Upper lobe of left lung (tissue), 4 donors: ENCODE results near the gene PLEKHG2.

Experiments used
- CTCF ChIP-seq, 6 experiments: fragments of 450-650 bp in 4 of 6; fragments of 200-600 bp in 2 of 6; sonication (generic) in 2 of 6; IDR thresholded peaks; one replicate each; pipeline ENCODE4 v1.5.1; 2016 to 2019; ENCODE audit warnings: antibody characterized with exemption in 6 of 6
- EP300 ChIP-seq, 4 donors: sonication (generic); formaldehyde crosslinking; IDR thresholded peaks; one replicate each; pipeline ENCODE4 v1.5.1; 2017; ENCODE audit warnings: antibody characterized with exemption in 4 of 4, control low read depth in 2 of 4
- POLR2A ChIP-seq, 4 donors: fragments of 450-650 bp; IDR thresholded peaks; one replicate each; pipeline ENCODE4 v1.5.1; 2016 to 2017; ENCODE audit warnings: antibody characterized with exemption in 4 of 4, mild to moderate bottlenecking in 2 of 4
- POLR2AphosphoS5 ChIP-seq, 2 donors: sonication (generic); formaldehyde crosslinking; IDR thresholded peaks; one replicate each; pipeline ENCODE4 v1.5.1; 2017; ENCODE audit warnings: antibody characterized with exemption in 2 of 2

DNA sequence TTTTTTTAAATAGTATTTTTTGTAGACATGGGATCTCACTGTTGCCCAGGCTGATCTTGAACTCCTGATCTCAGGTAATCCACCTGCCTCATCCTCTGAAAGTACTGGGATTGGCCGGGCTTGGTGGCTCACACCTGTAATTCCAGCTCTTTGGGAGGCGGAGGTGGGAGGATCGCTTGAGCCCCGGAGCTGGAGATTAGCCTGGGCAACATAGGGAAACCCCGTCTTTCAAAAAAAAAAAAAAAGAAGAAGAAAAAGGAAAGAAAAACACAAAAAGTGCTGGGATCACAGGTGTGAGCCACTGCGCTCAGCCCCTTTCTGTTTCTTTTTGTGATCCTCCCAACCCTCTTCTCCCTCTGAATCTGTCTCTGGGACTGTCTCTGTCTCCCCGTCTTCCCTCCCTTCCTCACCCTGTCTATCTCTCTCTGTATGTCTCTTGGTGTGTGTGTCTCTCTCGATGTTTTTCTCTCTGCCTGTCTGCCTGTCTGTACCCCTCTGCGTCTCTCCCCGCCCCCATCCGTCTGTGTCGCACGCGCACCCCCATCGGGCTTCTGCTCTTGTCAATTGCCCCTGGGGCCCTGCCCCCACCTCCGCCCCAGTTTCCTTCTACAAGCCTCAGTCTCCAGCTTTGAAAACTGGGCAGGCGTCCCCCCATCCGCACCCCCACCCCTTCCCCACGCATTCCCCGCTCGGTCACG, 6.4 kb upstream of the PLEKHG2 start:
- TF ChIP-seq POLR2A (IDR thresholded peaks at IDR 0.05) (peak in 1 of 4 donors; percentile 3), CTCF (IDR thresholded peaks at IDR 0.05) (no peak), POLR2AphosphoS5 (IDR thresholded peaks at IDR 0.05) (peak in 1 of 2 donors; percentile 7), EP300 (IDR thresholded peaks at IDR 0.05) (no peak)
